NCI-H446 (cell line): ENCODE results near the gene SPINDOC.
"Not testable (repeated sequence)": the region's sequence is repeated elsewhere in the genome, so short reads cannot be mapped to it uniquely, and the experiment has no call there.

Source experiments
- DNase-seq, 2 experiments: peaks; one replicate each; lab custom pipeline; 2025; lab: John Stamatoyannopoulos, UW

The SPINDOC gene, protein sequence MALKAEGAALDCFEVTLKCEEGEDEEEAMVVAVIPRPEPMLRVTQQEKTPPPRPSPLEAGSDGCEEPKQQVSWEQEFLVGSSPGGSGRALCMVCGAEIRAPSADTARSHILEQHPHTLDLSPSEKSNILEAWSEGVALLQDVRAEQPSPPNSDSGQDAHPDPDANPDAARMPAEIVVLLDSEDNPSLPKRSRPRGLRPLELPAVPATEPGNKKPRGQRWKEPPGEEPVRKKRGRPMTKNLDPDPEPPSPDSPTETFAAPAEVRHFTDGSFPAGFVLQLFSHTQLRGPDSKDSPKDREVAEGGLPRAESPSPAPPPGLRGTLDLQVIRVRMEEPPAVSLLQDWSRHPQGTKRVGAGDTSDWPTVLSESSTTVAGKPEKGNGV

DNA sequence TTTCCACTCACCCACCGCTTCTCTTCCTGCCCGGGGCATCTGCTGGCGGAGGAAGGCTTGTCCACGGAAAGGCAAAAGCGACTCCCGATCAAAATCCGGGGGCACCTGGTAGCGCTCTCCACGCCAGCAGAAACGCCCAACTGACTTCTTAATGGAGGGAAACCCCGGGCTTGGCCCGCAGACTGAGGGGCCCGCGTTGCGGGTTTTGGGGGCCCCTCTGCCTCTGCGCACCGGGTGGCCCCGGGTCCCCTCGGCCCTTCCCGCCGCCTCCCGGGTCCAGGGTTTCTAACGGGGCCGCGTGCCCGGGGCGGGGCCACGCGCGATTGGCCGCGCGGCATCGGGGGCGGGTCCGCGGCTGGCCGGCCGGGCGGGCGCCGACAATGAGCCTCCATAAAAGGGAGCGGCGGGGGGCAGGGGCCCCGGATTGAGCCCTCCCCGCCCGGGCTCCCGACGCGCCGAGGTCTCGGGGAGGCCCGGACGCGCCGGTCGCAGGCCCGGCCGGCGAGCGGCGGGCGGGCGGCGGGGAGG, at the start of gene SPINDOC:
Gene SPINDOC (plus strand): TSS at position 422 of the 528 bp plus-strand sequence. CDS start 231 bp downstream, outside the sequence.
- peak; percentile 32 to 84 for DNase-seq

DNA sequence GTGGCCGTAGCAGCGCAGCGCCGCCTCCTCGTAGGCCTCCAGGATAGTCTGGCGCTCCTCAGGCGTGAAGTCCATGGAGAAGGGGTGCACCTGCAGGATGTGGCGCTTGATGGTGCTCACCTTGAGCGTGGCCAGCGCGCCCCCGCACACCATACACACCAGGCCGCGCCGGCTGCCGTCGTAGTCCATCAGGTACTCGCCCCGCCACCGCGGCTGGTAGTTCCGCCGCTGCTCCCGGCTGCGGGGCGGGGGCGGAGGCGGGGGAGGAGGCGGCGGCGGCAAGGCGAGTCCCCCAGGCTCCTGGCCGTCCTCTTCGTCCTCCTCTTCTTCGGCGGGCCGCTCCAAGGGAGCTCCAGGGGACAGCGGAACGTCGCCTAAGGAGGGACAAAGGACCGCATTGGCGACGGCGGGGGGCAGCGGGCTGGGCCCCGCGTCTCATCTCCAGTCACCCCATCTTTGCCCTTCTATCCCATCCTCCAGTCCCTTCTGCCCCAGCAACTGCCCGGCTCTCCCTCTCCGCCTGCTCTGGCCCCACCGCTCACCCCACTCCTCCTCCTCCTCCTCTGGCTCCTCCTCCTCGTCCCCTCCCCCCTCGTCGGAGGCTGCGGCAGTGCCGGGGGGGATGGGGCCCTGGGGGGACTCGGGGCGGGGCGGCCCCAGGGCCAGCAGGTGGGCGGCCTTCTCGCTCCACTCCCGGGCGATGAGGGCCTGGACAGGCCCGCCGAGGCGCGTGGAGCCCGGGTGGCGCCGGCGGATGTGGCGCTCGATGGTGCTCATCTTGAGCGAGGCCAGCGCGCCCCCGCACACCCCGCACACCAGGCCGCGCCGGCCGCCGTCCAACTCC, 49.5 kb upstream of the SPINDOC start:
- no peak for DNase-seq

GRCh38 chr11:63764340-63764678, 48.9 kb upstream of the SPINDOC start:
- no peak for DNase-seq

DNA sequence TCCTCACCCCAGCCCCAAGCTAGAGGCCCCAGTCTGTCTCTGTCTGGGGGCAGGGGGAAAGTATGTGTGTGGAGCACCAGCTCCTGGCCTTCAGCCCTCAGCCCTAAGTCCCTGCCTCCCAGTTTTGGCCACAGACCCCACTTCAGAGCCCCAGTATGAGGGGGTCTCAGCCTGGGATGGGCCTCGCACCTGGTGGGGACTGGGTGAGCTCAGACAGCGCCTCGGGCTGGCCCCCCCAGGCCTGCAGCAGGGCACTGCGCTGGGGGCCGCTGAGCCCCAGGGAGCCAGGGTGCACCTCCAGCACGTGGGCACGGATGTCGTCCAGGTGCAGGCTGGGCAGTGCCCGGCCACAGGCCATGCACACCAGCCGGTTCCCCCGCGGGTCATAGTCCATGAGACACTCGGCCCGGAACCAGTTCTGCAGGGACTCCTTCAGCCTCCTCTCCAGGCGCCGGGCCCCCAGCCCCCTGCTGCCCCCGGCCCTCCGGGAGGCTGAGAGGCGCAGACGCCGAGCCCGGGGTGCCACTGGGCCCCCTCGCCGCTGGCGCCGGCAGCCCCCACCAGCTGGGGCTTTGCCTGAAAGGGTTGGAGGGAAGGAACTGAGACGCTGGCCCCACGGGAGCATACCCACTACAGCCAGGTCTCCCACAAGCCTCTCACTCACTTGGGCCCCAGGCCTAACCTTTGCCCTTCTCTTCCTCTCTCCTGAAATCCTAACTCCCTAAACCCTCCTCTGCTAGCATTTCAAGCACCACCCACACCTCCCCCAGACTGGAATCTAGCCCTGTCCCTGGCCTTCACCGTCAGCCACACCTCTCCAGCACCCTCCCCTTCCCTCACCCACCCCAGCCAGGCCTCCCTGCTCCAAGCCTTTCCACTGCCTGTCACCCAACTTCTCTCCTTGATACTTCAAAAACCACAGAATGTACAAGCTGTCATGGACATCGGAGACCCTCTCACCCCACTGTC, 48.3 kb upstream of the SPINDOC start:
- no peak for DNase-seq

DNA sequence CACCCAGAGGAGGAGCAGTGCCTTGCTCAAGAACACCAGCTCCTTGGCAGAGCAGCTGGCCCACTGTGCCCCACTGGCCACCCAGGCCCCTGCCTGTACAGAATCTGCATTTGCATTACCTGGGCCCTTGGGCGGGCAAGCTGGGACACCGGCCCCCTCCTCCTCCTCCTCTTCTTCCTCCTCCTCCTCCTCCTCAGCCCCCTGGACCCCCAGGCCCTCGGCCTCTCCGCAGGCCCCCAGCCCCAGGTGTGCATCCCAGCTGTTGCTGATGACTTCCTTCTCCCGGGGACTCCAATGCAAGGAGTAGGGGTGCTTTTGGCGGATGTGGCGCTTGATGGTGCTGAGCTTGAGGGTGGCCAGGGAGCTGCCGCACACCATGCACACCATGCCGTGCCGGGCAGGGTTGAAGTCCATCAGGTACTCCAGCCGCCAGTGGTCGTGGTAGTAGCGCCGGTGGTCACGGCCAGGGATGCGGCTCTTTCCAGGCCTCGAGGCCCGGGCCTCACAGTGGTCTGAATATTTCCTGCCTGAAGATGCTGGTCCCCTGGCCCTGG, 47.5 kb upstream of the SPINDOC start:
- no peak for DNase-seq

DNA sequence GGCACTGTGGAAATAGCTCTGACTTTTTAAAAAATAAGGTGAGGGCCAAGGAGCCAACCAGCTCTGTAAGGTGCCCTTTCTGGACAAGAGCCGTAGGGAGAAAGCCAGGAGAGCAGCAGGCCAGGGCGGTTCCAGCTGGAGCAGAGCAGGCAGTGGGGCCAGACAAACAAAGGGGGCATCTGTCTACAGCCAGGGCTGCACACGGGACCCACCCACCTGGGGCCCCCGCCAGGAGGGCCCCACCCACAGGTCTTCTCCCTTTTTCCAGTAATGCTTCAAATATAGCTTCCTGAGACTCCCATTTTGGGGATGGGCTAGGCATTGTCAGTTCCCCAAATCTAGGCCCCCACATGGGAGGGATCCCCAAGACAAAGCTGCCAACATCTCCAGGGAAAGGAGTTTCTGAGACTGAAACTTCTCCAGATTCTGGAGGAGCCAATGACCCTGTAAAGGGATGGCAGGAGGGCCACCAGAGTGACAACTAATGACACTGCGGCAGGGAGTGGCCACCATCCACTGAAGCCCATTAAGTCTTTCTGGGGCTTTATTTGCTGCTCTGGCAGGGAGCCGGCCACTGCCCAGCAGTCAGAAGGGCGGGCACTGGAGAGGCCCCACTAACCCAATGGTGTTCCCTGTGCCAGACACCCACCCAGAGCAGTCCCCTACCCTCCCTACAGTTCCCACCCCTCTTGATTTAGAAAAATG, 46.6 kb upstream of the SPINDOC start:
- DNase-seq, result peak in 1 of 2 experiments; percentile 18

GRCh38 chr11:63767267-63767564, 46.0 kb upstream of the SPINDOC start:
- peak in 1 of 2 experiments; percentile 7 for DNase-seq

DNA sequence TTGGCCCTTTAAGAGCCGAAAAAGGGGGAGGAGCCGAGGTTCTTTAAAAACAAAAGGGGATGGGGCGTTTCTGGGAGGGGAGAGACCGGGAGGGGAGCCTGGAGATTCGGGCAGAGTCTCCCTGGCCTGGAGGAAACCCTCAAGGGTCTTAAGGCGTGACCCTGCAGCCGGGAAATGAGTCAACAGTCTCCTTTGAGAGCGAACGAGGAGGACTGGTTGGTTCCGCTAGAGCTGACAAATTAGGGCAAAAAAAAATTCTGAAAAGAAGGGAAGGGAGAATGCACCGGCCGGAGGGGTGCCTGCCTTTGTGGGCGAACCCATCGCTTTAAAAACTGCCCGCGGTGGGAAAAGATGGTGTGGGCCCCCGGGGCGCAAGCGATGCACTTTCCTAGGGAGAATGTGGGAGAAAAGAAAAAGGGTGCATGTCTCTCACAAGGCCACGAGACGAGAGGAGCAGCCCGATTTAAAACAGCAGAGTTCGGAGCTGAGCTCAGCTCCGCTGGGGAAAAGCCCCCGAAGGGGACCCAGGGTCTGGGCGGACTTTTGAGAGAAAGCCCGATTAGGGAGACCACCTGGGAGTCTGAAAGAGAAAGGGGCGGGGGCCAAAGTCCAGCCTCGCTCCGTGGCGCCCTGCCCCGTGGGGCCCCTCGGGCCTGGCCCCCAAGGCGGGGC, 45.6 kb upstream of the SPINDOC start:
- peak in 1 of 2 experiments; percentile 76 for DNase-seq

- peak in 1 of 2 experiments; percentile 50 for DNase-seq
These were observed 44.8 kb upstream of the SPINDOC start, which contains the start of gene ZFTA for GRCh38 chr11:63768237-63769041. ZFTA (minus strand) TSS chr11:63768775; CDS start chr11:63768622, 153 bp downstream.

DNA sequence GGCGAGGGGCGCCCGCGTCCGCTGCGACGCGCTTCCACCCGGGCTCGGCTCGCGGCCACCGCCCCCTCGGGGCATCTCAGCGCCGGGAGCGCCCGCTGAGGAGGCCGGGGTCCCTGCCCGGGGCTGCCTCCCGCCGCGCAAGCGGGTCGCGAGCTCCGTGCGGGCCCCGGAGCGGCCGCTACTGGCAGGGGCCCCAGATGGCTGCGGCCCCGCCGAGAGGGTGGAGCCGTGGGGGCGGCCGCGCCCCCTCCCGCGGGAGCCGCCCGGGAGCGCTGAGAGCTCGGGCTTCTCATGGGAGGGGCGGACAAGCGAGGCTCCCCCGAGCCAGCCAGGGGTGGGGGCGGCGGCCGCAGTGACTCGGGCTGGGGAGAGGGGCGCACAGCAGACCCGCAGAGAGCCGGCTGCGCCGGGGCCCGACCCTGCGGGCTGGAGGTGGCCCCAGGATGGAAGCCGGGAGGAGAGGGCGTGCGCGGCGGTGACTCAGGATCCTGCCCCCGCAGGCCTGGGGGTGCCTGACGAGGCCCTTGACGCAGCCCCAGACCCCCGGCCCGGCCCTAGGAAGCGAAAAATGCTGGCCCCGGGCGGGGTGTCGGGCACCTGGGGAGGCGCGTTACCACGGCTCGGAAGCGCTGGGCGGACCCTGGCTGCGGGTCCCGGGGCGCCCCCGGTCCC, 44.1 kb upstream of the SPINDOC start:
- peak in 1 of 2 experiments; percentile 49 for DNase-seq

DNA sequence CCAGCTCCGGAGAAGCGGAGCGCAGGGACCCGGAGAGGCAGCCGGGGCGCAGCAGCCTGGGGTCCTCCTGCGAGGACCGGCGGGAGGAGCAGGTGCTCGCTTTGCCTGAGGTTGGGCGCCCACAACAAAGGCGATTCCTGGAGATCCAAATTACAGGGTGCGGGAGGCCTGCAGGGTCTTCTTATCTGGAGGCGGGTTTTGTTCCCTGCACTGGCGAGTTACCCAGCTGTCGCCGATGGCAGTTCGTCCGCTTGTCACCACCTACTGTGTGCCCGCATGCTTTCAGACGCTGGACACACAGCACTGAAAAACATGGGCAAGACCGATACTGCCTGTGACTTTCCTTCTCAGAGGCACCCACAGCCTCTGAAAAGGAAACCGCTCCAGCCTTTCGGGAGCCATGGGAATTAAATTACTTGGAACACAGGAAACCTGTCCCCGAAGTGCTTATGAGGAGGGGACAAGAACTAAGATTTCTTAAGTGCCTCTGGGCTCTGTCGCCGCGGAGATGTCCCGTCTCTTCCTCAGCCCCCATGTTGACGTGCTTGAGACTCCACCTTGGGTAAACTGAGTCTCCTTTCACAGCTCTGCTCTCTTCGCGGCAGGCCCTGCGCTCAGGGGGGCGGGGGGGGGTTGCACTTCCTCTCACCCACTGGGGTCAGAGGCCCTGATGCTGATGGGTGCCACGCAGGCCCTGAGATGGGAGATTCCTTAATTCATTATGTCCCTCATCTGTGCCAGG, 43.4 kb upstream of the SPINDOC start:
- no peak for DNase-seq

GRCh38 chr11:63770763-63771162, 42.5 kb upstream of the SPINDOC start:
- no peak for DNase-seq

DNA sequence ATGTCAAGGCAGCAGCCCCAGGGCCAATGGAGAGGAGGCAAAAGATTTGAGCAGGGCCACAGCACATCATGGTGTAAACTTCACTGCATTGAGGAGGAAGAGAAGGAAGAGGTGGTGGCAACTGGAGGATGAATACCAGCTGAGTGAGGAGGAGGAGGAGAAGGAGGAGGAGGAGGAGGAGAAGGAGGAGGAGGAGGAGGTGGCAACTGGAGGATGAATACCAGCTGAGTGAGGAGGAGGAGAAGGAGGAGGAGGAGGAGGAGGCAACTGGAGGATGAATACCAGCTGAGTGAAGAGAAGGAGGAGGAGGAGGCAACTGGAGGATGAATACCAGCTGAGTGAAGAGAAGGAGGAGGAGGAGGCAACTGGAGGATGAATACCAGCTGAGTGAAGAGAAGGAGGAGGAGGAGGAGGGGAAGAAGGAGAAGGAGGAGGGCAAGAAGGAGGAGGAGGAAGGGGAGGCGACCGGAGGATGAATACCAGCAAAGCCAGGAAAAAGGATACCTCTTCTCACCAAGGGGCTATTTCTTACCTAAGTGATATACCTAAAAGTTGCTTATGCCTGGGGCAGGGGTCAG, 41.4 kb upstream of the SPINDOC start:
- DNase-seq, result not testable (repeated sequence)

DNA sequence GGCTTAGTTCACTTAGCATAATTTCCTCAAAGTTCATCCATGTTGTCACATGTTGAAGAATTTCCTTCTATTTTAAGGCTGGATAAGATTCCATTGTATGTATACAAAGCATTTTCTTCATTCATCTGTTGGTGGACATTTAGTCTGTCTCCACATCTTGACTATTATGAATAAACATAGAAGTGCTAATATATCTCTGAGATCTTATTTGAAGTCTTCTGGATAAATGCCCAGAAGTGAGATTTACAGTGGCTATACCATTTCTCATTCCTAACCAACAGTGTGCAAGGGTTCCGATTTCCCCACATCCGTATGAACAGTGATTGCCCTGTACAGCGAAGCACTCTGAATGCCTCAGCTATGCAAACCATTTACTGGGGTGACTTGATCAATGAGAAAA, 38.1 kb upstream of the SPINDOC start:
- DNase-seq, result no peak

DNA sequence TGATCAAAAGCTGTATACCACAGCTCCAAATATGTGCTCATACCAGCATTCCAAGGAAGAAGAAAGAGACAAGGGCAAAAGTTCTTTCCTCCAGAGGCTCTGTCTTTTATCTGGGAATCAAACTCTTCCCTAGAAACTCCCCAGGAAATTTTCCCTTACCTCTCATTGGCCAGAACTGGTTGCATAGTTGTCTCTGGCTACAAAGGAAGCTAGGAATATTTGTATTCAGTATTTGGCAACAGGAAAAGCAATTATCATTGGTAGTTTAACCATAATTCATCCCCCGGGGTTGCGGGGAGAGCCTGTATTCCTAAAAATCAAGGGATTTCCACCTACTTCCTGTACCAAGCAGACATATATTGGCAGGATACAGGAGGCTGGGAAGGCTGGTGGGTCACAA, 34.2 kb upstream of the SPINDOC start:
- no peak for DNase-seq

- DNase-seq, result no peak
These were observed 30.5 kb upstream of the SPINDOC start for GRCh38 chr11:63782749-63783148.

- no peak for DNase-seq
These were observed 29.2 kb upstream of the SPINDOC start for GRCh38 chr11:63783925-63784592.
